Uterus (tissue), 2 donors: ENCODE results near the gene PNKD.

ENCODE experiments used
- CTCF ChIP-seq, 4 experiments: fragments of 200-600 bp in 2 of 4; fragments of 450-650 bp in 2 of 4; sonication (generic) in 2 of 4; IDR thresholded peaks; one replicate each; pipeline ENCODE4 v1.5.1; 2016 to 2019; ENCODE audit warnings: antibody characterized with exemption in 4 of 4, mild to moderate bottlenecking in 2 of 4, moderate library complexity in 1 of 4
- POLR2A ChIP-seq, 2 donors: fragments of 450-650 bp; IDR thresholded peaks; one replicate each; pipeline ENCODE4 v1.6.1; 2016; ENCODE audit warnings: antibody characterized with exemption in 2 of 2, mild to moderate bottlenecking in 1 of 2, moderate library complexity in 1 of 2

GRCh38 chr2:218307415-218308090 lies 37.2 kb downstream of the PNKD start:
- no peak for TF ChIP-seq CTCF (IDR thresholded peaks at IDR 0.05)
- TF ChIP-seq POLR2A (IDR thresholded peaks at IDR 0.05), result no peak
